GM23338 (cell line): ENCODE measurements around the gene OGN. TPM values are rescaled to one million over a fixed set of nuclear protein-coding genes. Genes with fewer than 3 reads are reported as not detected.

Experiments
- ATAC-seq: fragments of 200-7000 bp; cut with Tn5 transposase; 3 replicates; pipeline ENCODE4 v1.9.1; 2020
- DNase-seq: peaks from one replicate; pipeline ENCODE4 v3.0.0-alpha.2; 2015; ENCODE audit warnings: low spot score
- H2AFZ ChIP-seq: fragments of 200-600 bp; sonication (generic); 2 replicates; pipeline ENCODE4 v1.8.0; 2016; ENCODE audit warnings: antibody characterized with exemption, mild to moderate bottlenecking, moderate library complexity
- H3F3A ChIP-seq: fragments of 200-600 bp; sonication (generic); replicated peaks from 2 replicates; pipeline ENCODE4 v1.8.0; 2017; ENCODE audit warnings: antibody characterized with exemption, mixed run types, low read depth
- H3K27ac ChIP-seq: fragments of 200-600 bp; sonication (generic); 2 replicates; pipeline ENCODE4 v1.6.1; 2016; ENCODE audit warnings: low read depth
- H3K27me3 ChIP-seq: fragments of 200-600 bp; sonication (generic); 2 replicates; pipeline ENCODE4 v1.8.0; 2016; ENCODE audit warnings: mild to moderate bottlenecking, mixed run types, moderate library complexity; ENCODE audit not compliant: insufficient read depth
- H3K36me3 ChIP-seq: fragments of 200-600 bp; sonication (generic); 2 replicates; pipeline ENCODE4 v1.8.0; 2016; ENCODE audit warnings: mild to moderate bottlenecking; ENCODE audit not compliant: insufficient read depth
- H3K4me1 ChIP-seq: fragments of 200-600 bp; sonication (generic); 2 replicates; pipeline ENCODE4 v1.8.0; 2016; ENCODE audit warnings: mild to moderate bottlenecking, moderate library complexity; ENCODE audit not compliant: insufficient read depth
- H3K4me2 ChIP-seq: fragments of 200-600 bp; sonication (generic); 2 replicates; pipeline ENCODE4 v1.7.1; 2017; ENCODE audit warnings: mixed run types
- H3K4me3 ChIP-seq: fragments of 200-600 bp; sonication (generic); 2 replicates; pipeline ENCODE4 v1.6.1; 2016; ENCODE audit warnings: mixed run types
- H3K79me2 ChIP-seq: fragments of 200-600 bp; sonication (generic); replicated peaks from 2 replicates; pipeline ENCODE4 v1.8.0; 2017; ENCODE audit warnings: mild to moderate bottlenecking; ENCODE audit not compliant: insufficient read depth
- H3K9me2 ChIP-seq: fragments of 200-600 bp; sonication (generic); 2 replicates; pipeline ENCODE4 v1.8.0; 2017; ENCODE audit not compliant: insufficient read depth
- H4K20me1 ChIP-seq: fragments of 200-600 bp; sonication (generic); replicated peaks from 2 replicates; pipeline ENCODE4 v1.8.0; 2017; ENCODE audit warnings: mild to moderate bottlenecking; ENCODE audit not compliant: insufficient read depth
- H3K27ac Mint-ChIP-seq: 2 replicates; pipeline ENCODE4 v1.8.0; 2020; ENCODE audit warnings: inconsistent platforms, mild to moderate bottlenecking, moderate library complexity, mixed read lengths
- H3K27me3 Mint-ChIP-seq: 3 replicates; pipeline ENCODE4 v1.8.0; 2022; ENCODE audit warnings: low read depth, mild to moderate bottlenecking, moderate library complexity, mixed read lengths, inconsistent platforms; ENCODE audit not compliant: insufficient read depth, poor library complexity
- H3K36me3 Mint-ChIP-seq: 3 replicates; pipeline ENCODE4 v1.8.0; 2021; ENCODE audit warnings: low read depth, mild to moderate bottlenecking, inconsistent platforms, moderate library complexity, mixed read lengths
- H3K4me1 Mint-ChIP-seq: 3 replicates; pipeline ENCODE4 v1.8.0; 2020; ENCODE audit warnings: mild to moderate bottlenecking, inconsistent platforms, mixed read lengths
- H3K4me3 Mint-ChIP-seq: 3 replicates; pipeline ENCODE4 v1.8.0; 2021; ENCODE audit warnings: moderate library complexity, mild to moderate bottlenecking, inconsistent platforms, mixed read lengths
- H3K9me3 Mint-ChIP-seq: 3 replicates; pipeline ENCODE4 v1.8.0; 2020; ENCODE audit warnings: moderate library complexity, mild to moderate bottlenecking, inconsistent platforms, mixed read lengths
- EZH2phosphoT487 ChIP-seq: fragments of 200-600 bp; sonication (generic); IDR thresholded peaks from one replicate; pipeline ENCODE4 v1.8.1; 2018; ENCODE audit warnings: antibody characterized with exemption; ENCODE audit not compliant: unreplicated experiment
- NANOG ChIP-seq: IDR thresholded peaks from 2 replicates; pipeline ENCODE4 v1.6.1; 2016; ENCODE audit warnings: antibody characterized with exemption, borderline replicate concordance
- POLR2AphosphoS5 ChIP-seq: IDR thresholded peaks from 2 replicates; pipeline ENCODE4 v1.6.1; 2016; ENCODE audit warnings: antibody characterized with exemption, low read depth
- REST ChIP-seq: IDR thresholded peaks from one replicate; pipeline ENCODE4 v1.6.1; 2018; ENCODE audit warnings: antibody characterized with exemption; ENCODE audit not compliant: unreplicated experiment
- STAT1 ChIP-seq: IDR thresholded peaks from one replicate; pipeline ENCODE4 v1.6.1; 2016; ENCODE audit warnings: antibody characterized with exemption; ENCODE audit not compliant: unreplicated experiment
- ZNF114 ChIP-seq: fragments of 250-450 bp; sonication (Bioruptor Pico); IDR thresholded peaks from 2 replicates; pipeline ENCODE4 v1.5.0; 2020; ENCODE audit warnings: mild to moderate bottlenecking, moderate library complexity
- polyA plus RNA-seq: library from polyadenylated mRNA; unstranded; fragments of >200 nt; fragmentation: Nextera tagmentation; extraction: Ambion mirVana; gene quantifications from 2 replicates; pipeline ENCODE4 v1.2.1, GENCODE V29; 2016
- total RNA-seq: library from RNA; depleted of rRNA; stranded (reverse); fragments of >200 nt; shearing (Covaris generic); gene quantifications from 2 replicates; pipeline ENCODE4 v1.2.3, GENCODE V29; 2014
- TF ChIP-seq, protein P1 (sequence below), 2 experiments: fragments of 200-600 bp in 1 of 2; sonication (generic) in 1 of 2; conservative IDR thresholded peaks; 2 replicates each; pipeline versions ENCODE4 v1.5.1 to v1.6.1; 2016 to 2017; ENCODE audit warnings: antibody characterized with exemption in 2 of 2, low read depth in 2 of 2, mild to moderate bottlenecking in 2 of 2, moderate library complexity in 1 of 2

The OGN gene
- total and polyA plus RNA-seq, 2 experiments from 2014 or later: 2.5 TPM; not detected in 1

- peaks cover 40% of the 10 kb centered on the region for H3K4me1 Mint-ChIP-seq
- Histone ChIP-seq H3K36me3 (no peaks in the 10 kb centered on the region), H3K27ac (no peak overlapping the region)
Observed at GRCh38 chr9:92377876-92378275, 26.5 kb downstream of the OGN start.

DNA sequence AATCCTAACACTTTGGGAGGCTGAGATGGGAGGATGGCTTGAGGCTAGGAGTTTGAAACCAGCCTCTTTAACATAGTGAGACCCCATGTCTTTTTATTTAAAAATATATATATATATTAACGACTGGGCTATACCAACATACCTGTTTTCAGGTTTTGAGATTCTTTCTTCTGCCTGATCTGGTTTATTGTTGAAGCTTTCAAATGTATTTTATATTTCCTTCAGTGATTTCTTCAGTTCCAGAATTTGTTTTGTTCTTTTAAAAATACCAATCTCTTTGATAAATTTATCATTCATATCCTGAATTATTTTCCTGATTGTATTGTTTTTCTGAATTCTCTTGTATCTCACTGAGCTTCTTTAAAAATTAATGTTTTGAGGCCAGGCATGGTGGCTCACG is 31.2 kb downstream of the OGN start:
- peaks cover 32% of the 10 kb centered on the region for H3K4me1 ChIP-seq
- no peaks in the 10 kb centered on the region for H3K27me3 ChIP-seq
- Mint-ChIP-seq H3K27ac (no peak overlapping the region), H3K9me3 (no peaks in the 10 kb centered on the region; the same call in 1 of the 3 replicates), H3K36me3 (peaks cover 2% of the 10 kb centered on the region; the same call in 1 of the 3 replicates), H3K27me3 (peaks cover 2% of the 10 kb centered on the region), H3K4me1 (peaks cover 20% of the 10 kb centered on the region), H3K4me3 (no peak overlapping the region)
- H3K36me3 ChIP-seq: no peaks in the 10 kb centered on the region
- no peak overlapping the region for H3K27ac ChIP-seq
- no peak overlapping the region for H3K4me3 ChIP-seq
- no peaks in the 10 kb centered on the region for H3K79me2 ChIP-seq
- ATAC-seq (no peak), DNase-seq (no peak)
- no peaks in the 10 kb centered on the region for H3F3A ChIP-seq
- no peaks in the 10 kb centered on the region for H3K9me2 ChIP-seq
- no peak overlapping the region for H3K4me2 ChIP-seq
- no peak overlapping the region for H2AFZ ChIP-seq
- H4K20me1 ChIP-seq: no peaks in the 10 kb centered on the region
- no peak for TF ChIP-seq EZH2phosphoT487
- TF ChIP-seq NANOG: no peak
- no peak for TF ChIP-seq REST
- TF ChIP-seq STAT1: no peak
- no peak for TF ChIP-seq ZNF114 (CRISPR knock-in tag)
- no peak for TF ChIP-seq POLR2AphosphoS5

More at GRCh38 chr9:92377876-92378275, 26.5 kb downstream of the OGN start:
- H3K9me2 ChIP-seq: no peaks in the 10 kb centered on the region
- H3K9me3 Mint-ChIP-seq: no peaks in the 10 kb centered on the region; the same call in 1 of the 3 replicates
- DNase-seq (no peak), ATAC-seq (no peak; the same call in 2 of the 3 replicates)
- peaks cover 48% of the 10 kb centered on the region for H3K4me1 ChIP-seq
- no peak overlapping the region for H3K4me2 ChIP-seq
- peaks cover 2% of the 10 kb centered on the region; the same call in 1 of the 3 replicates for H3K36me3 Mint-ChIP-seq
- H3K4me3 Mint-ChIP-seq: no peak overlapping the region
- H3K4me3 ChIP-seq: no peak overlapping the region
- no peaks in the 10 kb centered on the region for H3K27me3 ChIP-seq
- TF ChIP-seq EZH2phosphoT487 (no peak), POLR2AphosphoS5 (no peak), NANOG (no peak), REST (no peak)
- TF ChIP-seq, protein P1, sequence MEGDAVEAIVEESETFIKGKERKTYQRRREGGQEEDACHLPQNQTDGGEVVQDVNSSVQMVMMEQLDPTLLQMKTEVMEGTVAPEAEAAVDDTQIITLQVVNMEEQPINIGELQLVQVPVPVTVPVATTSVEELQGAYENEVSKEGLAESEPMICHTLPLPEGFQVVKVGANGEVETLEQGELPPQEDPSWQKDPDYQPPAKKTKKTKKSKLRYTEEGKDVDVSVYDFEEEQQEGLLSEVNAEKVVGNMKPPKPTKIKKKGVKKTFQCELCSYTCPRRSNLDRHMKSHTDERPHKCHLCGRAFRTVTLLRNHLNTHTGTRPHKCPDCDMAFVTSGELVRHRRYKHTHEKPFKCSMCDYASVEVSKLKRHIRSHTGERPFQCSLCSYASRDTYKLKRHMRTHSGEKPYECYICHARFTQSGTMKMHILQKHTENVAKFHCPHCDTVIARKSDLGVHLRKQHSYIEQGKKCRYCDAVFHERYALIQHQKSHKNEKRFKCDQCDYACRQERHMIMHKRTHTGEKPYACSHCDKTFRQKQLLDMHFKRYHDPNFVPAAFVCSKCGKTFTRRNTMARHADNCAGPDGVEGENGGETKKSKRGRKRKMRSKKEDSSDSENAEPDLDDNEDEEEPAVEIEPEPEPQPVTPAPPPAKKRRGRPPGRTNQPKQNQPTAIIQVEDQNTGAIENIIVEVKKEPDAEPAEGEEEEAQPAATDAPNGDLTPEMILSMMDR (conservative IDR thresholded peaks at IDR 0.05; ENCODE audit: low read depth in 2 of 2): no peak
- H3K27ac Mint-ChIP-seq: no peak overlapping the region
- H3K27me3 Mint-ChIP-seq: peaks cover 2% of the 10 kb centered on the region
- no peaks in the 10 kb centered on the region for H3F3A ChIP-seq
- H2AFZ ChIP-seq: no peak overlapping the region
- no peaks in the 10 kb centered on the region for H4K20me1 ChIP-seq
- H3K79me2 ChIP-seq: no peaks in the 10 kb centered on the region
